Measurements from ENCODE around the gene TRPC4AP.

Gene TRPC4AP

GRCh38 chr20:35111141-35111888, 18.7 kb upstream of the TRPC4AP start:
- ChIA-PET POLR2A (interaction anchor here (0.6 to 1.4 kb wide), 2 partner anchors 18 to 36 kb away, joined by 3 read pairs; partner anchors contain the start of gene EDEM2), CTCF (interaction anchor here (0.7 to 14.6 kb wide), 7 partner anchors 9 to 342 kb away, joined by 3 to 159 read pairs (median 4); partner anchors contain the start of genes EDEM2 and TRPC4AP)
- TF ChIP-seq CTCF (IDR thresholded peaks at IDR 0.05; ENCODE audit: insufficient read depth, low read length, missing control alignments): no peak
- H3K4me3 ChIP-seq (ENCODE audit: low read depth, low read length): no peak overlapping the region
- DNase-seq (ENCODE audit: low read depth, low spot score): peak; percentile 55

GRCh38 chr20:35108921-35109320, 16.3 kb upstream of the TRPC4AP start:
- no peak for DNase-seq (ENCODE audit: low read depth, low spot score)
- POLR2A ChIA-PET: no interaction called here
- H3K4me3 ChIP-seq (ENCODE audit: low read depth, low read length): no peak overlapping the region
- CTCF ChIA-PET: interaction anchor here (14.6 kb wide), 1 partner anchor 14 kb away, joined by 159 read pairs; the partner anchor contains the start of gene TRPC4AP
- no peak for TF ChIP-seq CTCF (IDR thresholded peaks at IDR 0.05; ENCODE audit: insufficient read depth, low read length, missing control alignments)

- TF ChIP-seq CTCF (IDR thresholded peaks at IDR 0.05; ENCODE audit: insufficient read depth, low read length, missing control alignments): no peak
- DNase-seq (ENCODE audit: low read depth, low spot score): no peak
- ChIA-PET CTCF (interaction anchor here (1.3 to 5.3 kb wide), 2 partner anchors 11 to 14 kb away, joined by 4 to 48 read pairs; no protein-coding TSS in a partner anchor), POLR2A (no interaction called here)
- no peak overlapping the region for H3K4me3 ChIP-seq (ENCODE audit: low read depth, low read length)
These were observed 14.3 kb upstream of the TRPC4AP start for GRCh38 chr20:35106827-35107380.

GRCh38 chr20:35104685-35105295, 12.2 kb upstream of the TRPC4AP start:
- ChIA-PET CTCF (interaction anchor here (1.3 to 5.3 kb wide), 2 partner anchors 9 to 15 kb away, joined by 3 to 48 read pairs; no protein-coding TSS in a partner anchor), POLR2A (no interaction called here)
- no peak overlapping the region for H3K4me3 ChIP-seq (ENCODE audit: low read depth, low read length)
- no peak for DNase-seq (ENCODE audit: low read depth, low spot score)
- TF ChIP-seq CTCF (IDR thresholded peaks at IDR 0.05; ENCODE audit: insufficient read depth, low read length, missing control alignments): no peak

GRCh38 chr20:35101620-35102019, 9.0 kb upstream of the TRPC4AP start:
- no peak for TF ChIP-seq CTCF (IDR thresholded peaks at IDR 0.05; ENCODE audit: insufficient read depth, low read length, missing control alignments)
- ChIA-PET CTCF (no interaction called here), POLR2A (no interaction called here)
- no peak overlapping the region for H3K4me3 ChIP-seq (ENCODE audit: low read depth, low read length)
- DNase-seq (ENCODE audit: low read depth, low spot score): no peak
